HUES64 (cell line): ENCODE measurements around the gene EDN2.

Experiments used
- H3K27ac ChIP-seq: 2 replicates; pipeline ENCODE4 v1.7.0; 2013; ENCODE audit warnings: low read depth, low read length, inconsistent platforms
- H3K27me3 ChIP-seq: 2 replicates; pipeline ENCODE4 v1.6.1; 2013; ENCODE audit warnings: mild to moderate bottlenecking, low read length; ENCODE audit not compliant: insufficient read depth
- H3K36me3 ChIP-seq: 2 replicates; pipeline ENCODE4 v1.6.1; 2013; ENCODE audit warnings: mild to moderate bottlenecking, low read length; ENCODE audit not compliant: insufficient read depth
- H3K4me1 ChIP-seq: 2 replicates; pipeline ENCODE4 v1.6.1; 2013; ENCODE audit warnings: mild to moderate bottlenecking, low read length, moderate library complexity; ENCODE audit not compliant: insufficient read depth
- H3K4me3 ChIP-seq: 2 replicates; pipeline ENCODE4 v1.5.1; 2013; ENCODE audit warnings: mild to moderate bottlenecking, low read length, moderate library complexity
- H3K9ac ChIP-seq: 2 replicates; pipeline ENCODE4 v1.6.1; 2013; ENCODE audit warnings: mild to moderate bottlenecking, low read depth, low read length
- H3K9me3 ChIP-seq: 2 replicates; pipeline ENCODE4 v1.6.1; 2013; ENCODE audit warnings: low read depth, low read length; ENCODE audit not compliant: insufficient read depth
- WGBS: fragments of 150-250, 120-280 bp; methylation state at CpG from one replicate; pipeline ENCODE4 v1.1.7; 2013; ENCODE audit warnings: missing lambda C conversion rate; 5-methylcytosine and 5-hydroxymethylcytosine counted together

EDN2 gene

GRCh38 chr1:41456847-41457540 is 27.5 kb downstream of the EDN2 start:
- H3K9me3 ChIP-seq, result no peaks in the 10 kb centered on the region
- H3K4me1 ChIP-seq, result no peaks in the 10 kb centered on the region; the same call in 1 of the 2 replicates
- no peak overlapping the region for H3K27ac ChIP-seq
- WGBS, result 90% methylated on average over 10 of the region's 10 CpGs
- H3K4me3 ChIP-seq, result no peak overlapping the region
- no peak overlapping the region for H3K9ac ChIP-seq
- no peaks in the 10 kb centered on the region for H3K36me3 ChIP-seq
- no peaks in the 10 kb centered on the region for H3K27me3 ChIP-seq

DNA sequence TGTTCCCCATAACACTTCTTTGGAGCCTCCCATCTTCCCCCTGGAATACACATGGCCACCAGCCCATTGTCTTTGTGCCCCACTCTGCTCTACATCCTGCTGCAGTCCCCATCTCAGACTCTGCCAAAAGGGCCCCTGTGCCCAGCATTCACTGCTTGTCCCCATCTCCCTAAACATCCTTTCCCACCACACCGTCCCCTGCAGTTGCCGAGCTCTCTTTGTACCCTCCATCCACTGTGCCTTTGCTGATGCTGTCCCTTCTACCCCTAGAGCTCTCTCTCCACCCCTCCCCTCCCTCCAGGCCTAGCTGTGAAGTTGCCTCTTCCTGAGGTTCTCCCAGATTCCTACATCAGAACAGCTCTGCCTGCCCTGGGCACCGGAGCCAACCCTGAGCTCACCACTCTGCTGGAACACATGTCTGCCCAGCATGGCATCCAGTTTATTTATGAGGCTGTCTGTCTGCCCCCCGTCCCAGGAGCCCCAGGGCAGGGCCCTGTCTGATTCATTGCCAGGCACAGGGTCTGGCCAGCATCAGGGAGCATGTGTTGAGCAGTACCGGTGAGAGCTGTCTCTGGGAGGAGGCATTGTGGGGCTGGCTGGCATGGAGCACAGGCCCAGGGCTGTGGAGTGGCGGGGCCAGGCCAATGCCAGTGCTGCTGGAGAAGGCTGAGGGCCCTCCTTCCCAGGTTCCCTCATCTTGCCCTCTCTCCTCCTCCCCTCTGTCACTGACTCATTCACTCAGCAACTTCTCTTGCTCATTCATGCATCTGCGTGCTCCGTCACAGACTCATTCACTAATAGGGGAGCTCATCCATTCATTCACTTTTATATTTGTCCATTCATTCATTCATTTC is 28.8 kb downstream of the EDN2 start:
- Histone ChIP-seq H3K36me3 (no peaks in the 10 kb centered on the region), H3K9me3 (no peaks in the 10 kb centered on the region), H3K4me1 (no peaks in the 10 kb centered on the region; the same call in 1 of the 2 replicates), H3K27ac (no peak overlapping the region), H3K4me3 (no peak overlapping the region), H3K27me3 (no peaks in the 10 kb centered on the region), H3K9ac (no peak overlapping the region)
- 89% methylated on average over 8 of the region's 8 CpGs for WGBS

DNA sequence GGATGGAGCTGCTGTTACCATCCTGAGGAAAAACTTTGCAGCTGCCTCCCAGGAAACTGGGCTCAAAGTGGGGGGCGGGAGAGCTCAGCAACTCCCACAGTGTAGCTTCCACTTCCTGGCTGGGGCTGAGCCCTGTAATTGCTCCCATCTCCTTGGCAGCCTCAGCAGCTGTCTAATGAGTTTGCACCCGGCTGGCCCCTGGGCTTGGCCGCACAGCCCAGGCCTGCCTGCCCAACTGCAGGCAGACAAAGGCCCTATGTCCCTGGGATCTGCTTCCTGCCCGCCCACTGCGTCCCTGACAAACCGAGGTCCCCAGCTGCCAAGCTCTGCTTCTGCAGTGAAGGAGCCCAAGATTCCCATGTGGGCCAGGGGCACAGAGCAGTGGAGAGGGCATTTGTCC is 30.1 kb downstream of the EDN2 start:
- Histone ChIP-seq H3K4me1 (no peaks in the 10 kb centered on the region; the same call in 1 of the 2 replicates), H3K9me3 (no peaks in the 10 kb centered on the region), H3K36me3 (no peaks in the 10 kb centered on the region), H3K27ac (no peak overlapping the region), H3K27me3 (no peaks in the 10 kb centered on the region), H3K9ac (no peak overlapping the region), H3K4me3 (no peak overlapping the region)
- WGBS, result 86% methylated on average over 6 of the region's 6 CpGs

DNA sequence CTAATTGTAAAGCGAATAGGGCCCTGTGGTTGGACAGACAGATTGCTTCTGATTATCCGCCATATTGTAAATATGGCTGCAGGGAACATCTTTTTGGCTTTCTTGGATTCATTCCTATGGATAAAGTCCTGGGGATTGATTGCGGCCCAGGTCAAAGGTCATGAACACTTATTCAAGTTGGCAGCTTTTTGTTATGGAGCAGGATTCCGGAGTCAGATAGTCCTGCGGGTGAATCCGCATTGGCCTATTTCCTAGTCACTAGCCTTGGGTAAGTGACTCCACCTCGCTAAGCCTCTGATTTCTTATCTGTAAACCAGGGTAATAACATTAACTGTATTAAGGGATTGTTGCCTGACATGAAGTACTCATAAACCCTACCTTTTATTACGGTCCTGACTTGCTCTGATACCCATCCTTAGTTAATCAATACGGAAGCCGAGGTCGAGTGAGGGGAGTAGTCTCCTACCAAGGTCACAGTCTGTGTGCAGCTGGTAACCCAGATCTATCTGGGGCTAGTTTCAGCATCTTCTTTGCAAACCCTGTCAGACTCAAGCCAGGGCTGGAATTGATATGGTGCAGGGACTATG is 31.7 kb downstream of the EDN2 start:
- Histone ChIP-seq H3K4me1 (no peaks in the 10 kb centered on the region), H3K36me3 (no peaks in the 10 kb centered on the region), H3K9me3 (no peaks in the 10 kb centered on the region), H3K9ac (no peak overlapping the region), H3K27ac (no peak overlapping the region), H3K4me3 (no peak overlapping the region), H3K27me3 (no peaks in the 10 kb centered on the region)
- WGBS, result 94% methylated on average over 11 of the region's 11 CpGs

DNA sequence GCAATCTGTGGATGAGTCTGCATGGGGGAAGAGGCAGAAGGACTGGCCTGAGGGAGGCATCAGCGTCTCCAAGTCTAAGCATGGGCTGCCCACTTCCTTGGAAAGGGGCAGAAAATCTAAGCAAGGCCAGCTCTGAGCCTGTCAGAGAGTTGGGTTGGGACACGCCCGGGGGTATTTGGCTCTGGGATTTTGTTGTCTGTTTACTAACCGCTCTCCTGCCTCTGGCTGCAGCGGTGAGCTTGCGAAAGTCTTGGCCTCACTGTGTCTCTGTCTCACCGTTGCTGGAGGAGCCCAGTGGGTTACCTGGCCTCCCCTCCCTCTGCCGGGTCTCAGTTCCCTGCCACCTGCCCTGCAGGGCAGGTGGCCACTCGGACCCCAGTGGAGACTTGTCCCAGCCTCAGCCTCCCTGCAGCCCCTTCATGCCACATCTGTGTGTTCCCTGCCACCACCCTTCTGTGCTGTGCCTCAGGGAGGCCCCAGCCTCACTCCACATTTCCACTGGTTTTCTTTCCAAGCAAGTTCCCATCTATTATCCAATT is 33.7 kb downstream of the EDN2 start:
- Histone ChIP-seq H3K4me3 (no peak overlapping the region), H3K4me1 (no peaks in the 10 kb centered on the region), H3K9me3 (0 out of 2 replicates have a peak, but pooled peaks cover under 1% of the 10 kb centered on the region), H3K27ac (no peak overlapping the region), H3K36me3 (no peaks in the 10 kb centered on the region), H3K9ac (no peak overlapping the region), H3K27me3 (no peaks in the 10 kb centered on the region)
- WGBS, result 85% methylated on average over 9 of the region's 9 CpGs

DNA sequence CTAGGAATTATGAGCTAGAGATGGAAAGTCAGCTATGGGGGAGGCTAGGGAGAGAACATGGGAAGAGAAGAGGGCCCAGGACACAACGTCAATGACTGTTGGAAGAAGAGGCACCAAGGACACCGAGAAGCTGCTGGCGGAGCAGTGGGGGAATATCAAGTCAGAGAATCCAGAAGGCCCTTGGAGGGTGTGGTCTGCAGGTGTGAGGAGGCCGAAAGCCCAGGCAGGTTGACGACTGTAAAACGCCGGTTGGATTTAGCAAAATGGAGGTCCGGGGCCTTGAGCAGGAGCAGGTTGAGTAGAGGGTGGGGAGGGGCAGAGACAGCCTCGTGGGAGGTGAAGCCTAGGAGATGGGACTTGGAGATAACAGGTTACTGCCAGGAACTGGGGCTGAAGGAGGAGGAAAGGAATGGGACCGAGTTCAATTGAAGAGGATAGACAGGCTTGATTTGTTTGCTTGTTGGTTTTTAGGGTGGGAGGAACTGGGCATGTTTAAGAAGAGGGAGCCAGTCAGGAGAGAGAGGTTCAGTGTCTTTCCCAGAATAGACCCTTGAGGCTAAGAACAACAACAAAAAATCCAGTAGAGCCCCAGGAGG is 35.1 kb downstream of the EDN2 start:
- no peak overlapping the region for H3K27ac ChIP-seq
- H3K9me3 ChIP-seq, result peaks cover 12% of the 10 kb centered on the region
- H3K9ac ChIP-seq, result no peak overlapping the region
- 81% methylated on average over 10 of the region's 10 CpGs for WGBS
- H3K27me3 ChIP-seq, result no peaks in the 10 kb centered on the region
- H3K36me3 ChIP-seq, result no peaks in the 10 kb centered on the region
- H3K4me3 ChIP-seq, result no peak overlapping the region
- H3K4me1 ChIP-seq, result no peaks in the 10 kb centered on the region

DNA sequence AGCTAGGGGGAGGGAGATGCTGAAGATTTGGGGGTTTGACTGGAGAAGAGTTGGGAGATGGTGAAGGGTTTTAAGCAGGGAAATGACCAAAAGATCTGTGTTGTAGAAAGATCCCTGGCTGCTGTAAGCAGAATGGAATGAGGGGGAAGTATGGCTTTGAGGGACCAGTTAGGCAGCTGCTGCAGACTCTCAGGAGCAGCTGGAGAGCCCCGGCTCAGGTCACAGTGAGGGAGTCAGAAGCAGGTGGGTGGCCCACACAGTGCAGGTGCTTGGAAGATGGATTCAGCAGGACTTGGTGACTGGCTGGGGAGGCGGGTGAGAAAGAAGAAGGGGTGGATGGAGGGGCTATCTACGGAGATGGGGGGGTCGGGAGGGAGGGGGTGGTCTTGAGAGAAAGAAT is 35.7 kb downstream of the EDN2 start:
- peaks cover 18% of the 10 kb centered on the region for H3K9me3 ChIP-seq
- WGBS, result 92% methylated on average over 4 of the region's 4 CpGs
- no peaks in the 10 kb centered on the region for H3K36me3 ChIP-seq
- H3K4me3 ChIP-seq, result no peak overlapping the region
- H3K9ac ChIP-seq, result no peak overlapping the region
- H3K27ac ChIP-seq, result no peak overlapping the region
- H3K4me1 ChIP-seq, result no peaks in the 10 kb centered on the region
- no peaks in the 10 kb centered on the region for H3K27me3 ChIP-seq

- Histone ChIP-seq H3K4me1 (no peaks in the 10 kb centered on the region), H3K4me3 (no peak overlapping the region), H3K9ac (no peak overlapping the region), H3K36me3 (no peaks in the 10 kb centered on the region), H3K9me3 (peaks cover 18% of the 10 kb centered on the region), H3K27me3 (no peaks in the 10 kb centered on the region), H3K27ac (no peak overlapping the region)
- 85% methylated on average over 8 of the region's 8 CpGs for WGBS
Measured at GRCh38 chr1:41447995-41448770, 36.3 kb downstream of the EDN2 start.

- Histone ChIP-seq H3K27me3 (no peaks in the 10 kb centered on the region), H3K9me3 (peaks cover 18% of the 10 kb centered on the region), H3K36me3 (no peaks in the 10 kb centered on the region), H3K4me1 (no peaks in the 10 kb centered on the region), H3K27ac (no peak overlapping the region), H3K9ac (no peak overlapping the region), H3K4me3 (no peak overlapping the region)
- 88% methylated on average over 9 of the region's 9 CpGs for WGBS
Measured at GRCh38 chr1:41446851-41447610, 37.5 kb downstream of the EDN2 start.

- H3K9ac ChIP-seq, result no peak overlapping the region
- peaks cover 18% of the 10 kb centered on the region for H3K9me3 ChIP-seq
- H3K27me3 ChIP-seq, result no peaks in the 10 kb centered on the region
- H3K4me3 ChIP-seq, result no peak overlapping the region
- H3K27ac ChIP-seq, result no peak overlapping the region
- no peaks in the 10 kb centered on the region for H3K4me1 ChIP-seq
- H3K36me3 ChIP-seq, result no peaks in the 10 kb centered on the region
Measured at GRCh38 chr1:41444785-41445184, 39.7 kb downstream of the EDN2 start.
